GM10266 (cell line): ENCODE data around the gene WDR82.

Experiments used
- DNase-seq: peaks from one replicate; pipeline ENCODE4 v3.0.0; 2012; ENCODE audit errors: extremely low spot score
- CTCF ChIP-seq: IDR thresholded peaks from 2 replicates; pipeline ENCODE4 v1.5.1; 2012; ENCODE audit warnings: mild to moderate bottlenecking, low read depth; ENCODE audit not compliant: control insufficient read depth, insufficient read depth; ENCODE audit errors: missing control alignments

The WDR82 gene

GRCh38 chr3:52238193-52238760 is 40.2 kb downstream of the WDR82 start:
- DNase-seq = no peak
- no peak for TF ChIP-seq CTCF

- DNase-seq = no peak
- TF ChIP-seq CTCF = no peak
Measured at GRCh38 chr3:52237657-52238172, 40.7 kb downstream of the WDR82 start.

GRCh38 chr3:52237006-52237656 is 41.3 kb downstream of the WDR82 start:
- no peak for DNase-seq
- TF ChIP-seq CTCF = no peak

GRCh38 chr3:52236424-52236886 is 42.0 kb downstream of the WDR82 start:
- DNase-seq = no peak
- no peak for TF ChIP-seq CTCF

- peak; percentile 3 for TF ChIP-seq CTCF
- DNase-seq = no peak
Measured at GRCh38 chr3:52234516-52235447, 43.7 kb downstream of the WDR82 start.

GRCh38 chr3:52233968-52234367 is 44.5 kb downstream of the WDR82 start:
- no peak for TF ChIP-seq CTCF
- DNase-seq = no peak
